H9 (cell line): Measurements from ENCODE around the gene TMEM174. TPM values are rescaled to one million over a fixed set of nuclear protein-coding genes. Genes with fewer than 3 reads are reported as not detected.

Experiments used
- DNase-seq: peaks from one replicate; pipeline ENCODE4 v3.0.0-alpha.2; 2017
- H2AFZ ChIP-seq: one replicate; pipeline ENCODE4 v1.6.1; 2013; ENCODE audit warnings: mild to moderate bottlenecking, low read length, control low read depth, moderate library complexity
- H2AK5ac ChIP-seq: 2 replicates; pipeline ENCODE4 v1.6.1; 2013; ENCODE audit warnings: low read length, control low read depth, mixed read lengths; ENCODE audit not compliant: insufficient read length
- H2BK120ac ChIP-seq: one replicate; pipeline ENCODE4 v1.6.1; 2013; ENCODE audit warnings: low read depth, mild to moderate bottlenecking, low read length, control low read depth, inconsistent platforms; ENCODE audit not compliant: poor library complexity, severe bottlenecking
- H2BK12ac ChIP-seq: 2 replicates; pipeline ENCODE4 v1.6.1; 2013; ENCODE audit warnings: low read length, control low read depth, mixed read lengths, low read depth; ENCODE audit not compliant: insufficient read length
- H2BK15ac ChIP-seq: 2 replicates; pipeline ENCODE4 v1.6.1; 2013; ENCODE audit warnings: low read depth, low read length, control low read depth
- H2BK20ac ChIP-seq: one replicate; pipeline ENCODE4 v1.6.1; 2013; ENCODE audit warnings: low read depth, mild to moderate bottlenecking, low read length, control low read depth, inconsistent platforms; ENCODE audit not compliant: poor library complexity, severe bottlenecking
- H2BK5ac ChIP-seq: 2 replicates; pipeline ENCODE4 v1.6.1; 2013; ENCODE audit warnings: low read length, control low read depth, mixed read lengths; ENCODE audit not compliant: insufficient read length
- H3K14ac ChIP-seq: 2 replicates; pipeline ENCODE4 v1.6.1; 2013; ENCODE audit warnings: low read length, control low read depth; ENCODE audit not compliant: insufficient read depth
- H3K18ac ChIP-seq: 2 replicates; pipeline ENCODE4 v1.6.1; 2013; ENCODE audit warnings: low read depth, mild to moderate bottlenecking, mixed read lengths, low read length, control low read depth; ENCODE audit not compliant: insufficient read length
- H3K23ac ChIP-seq: 2 replicates; pipeline ENCODE4 v1.6.1; 2013; ENCODE audit warnings: low read length, control low read depth, mixed read lengths, low read depth; ENCODE audit not compliant: insufficient read length
- H3K23me2 ChIP-seq: 2 replicates; pipeline ENCODE4 v1.6.1; 2013; ENCODE audit warnings: low read depth, mild to moderate bottlenecking, mixed read lengths, low read length, control low read depth; ENCODE audit not compliant: insufficient read length, poor library complexity, severe bottlenecking
- H3K27ac ChIP-seq: 2 replicates; pipeline ENCODE4 v1.5.1; 2013; ENCODE audit warnings: low read length, control low read depth, mixed read lengths, low read depth; ENCODE audit not compliant: insufficient read length
- H3K27me3 ChIP-seq: 2 replicates; pipeline ENCODE4 v1.6.1; 2013; ENCODE audit warnings: low read length, control low read depth, inconsistent platforms; ENCODE audit not compliant: insufficient read depth
- H3K4ac ChIP-seq: 2 replicates; pipeline ENCODE4 v1.6.1; 2013; ENCODE audit warnings: low read depth, mild to moderate bottlenecking, control low read depth, inconsistent platforms, low read length, moderate library complexity
- H3K4me1 ChIP-seq: 2 replicates; pipeline ENCODE4 v1.6.1; 2013; ENCODE audit warnings: low read length, control low read depth, inconsistent platforms; ENCODE audit not compliant: insufficient read depth
- H3K4me2 ChIP-seq: 2 replicates; pipeline ENCODE4 v1.6.1; 2013; ENCODE audit warnings: low read length, control low read depth, mixed read lengths; ENCODE audit not compliant: insufficient read length, insufficient read depth
- H3K56ac ChIP-seq: 2 replicates; pipeline ENCODE4 v1.6.1; 2013; ENCODE audit warnings: low read depth, mild to moderate bottlenecking, mixed read lengths, low read length, control low read depth; ENCODE audit not compliant: insufficient read length
- H3K79me1 ChIP-seq: 2 replicates; pipeline ENCODE4 v1.6.1; 2013; ENCODE audit warnings: low read depth, mild to moderate bottlenecking, moderate library complexity, low read length, control low read depth, inconsistent platforms; ENCODE audit not compliant: insufficient read depth, poor library complexity, severe bottlenecking
- H3K79me2 ChIP-seq: 2 replicates; pipeline ENCODE4 v1.6.1; 2013; ENCODE audit warnings: low read length, control low read depth, inconsistent platforms; ENCODE audit not compliant: insufficient read depth
- H3K9ac ChIP-seq: 2 replicates; pipeline ENCODE4 v1.6.1; 2013; ENCODE audit warnings: low read length, control low read depth, mixed read lengths; ENCODE audit not compliant: insufficient read length; ENCODE audit errors: extremely low read depth
- H3K9me3 ChIP-seq: one replicate; pipeline ENCODE4 v1.6.1; 2013; ENCODE audit warnings: low read depth, low read length, inconsistent platforms; ENCODE audit not compliant: control insufficient read depth
- H3T11ph ChIP-seq: one replicate; pipeline ENCODE4 v1.6.1; 2013; ENCODE audit warnings: mild to moderate bottlenecking, low read length, control low read depth, inconsistent platforms
- H4K20me1 ChIP-seq: one replicate; pipeline ENCODE4 v1.6.1; 2013; ENCODE audit not compliant: control insufficient read depth, insufficient read length, insufficient read depth
- H4K5ac ChIP-seq: 2 replicates; pipeline ENCODE4 v1.6.1; 2013; ENCODE audit warnings: low read depth, mild to moderate bottlenecking, mixed read lengths, low read length, control low read depth; ENCODE audit not compliant: insufficient read length
- H4K8ac ChIP-seq: replicated peaks from 2 replicates; pipeline ENCODE4 v1.6.1; 2013; ENCODE audit warnings: low read length, control low read depth, mixed read lengths, low read depth; ENCODE audit not compliant: insufficient read length
- H4K91ac ChIP-seq: 2 replicates; pipeline ENCODE4 v1.6.1; 2013; ENCODE audit warnings: low read depth, mild to moderate bottlenecking, moderate library complexity, mixed read lengths, low read length, control low read depth; ENCODE audit not compliant: insufficient read length
- H3K27ac Mint-ChIP-seq, 3 experiments: 2 replicates in 2 of 3; 3 replicates in 1 of 3; pipeline ENCODE4 v1.8.0; 2020 to 2021; ENCODE audit warnings: mixed read lengths in 3 of 3, mild to moderate bottlenecking in 1 of 3, moderate library complexity in 1 of 3
- H3K27me3 Mint-ChIP-seq: 2 replicates; pipeline ENCODE4 v1.8.0; 2021; ENCODE audit warnings: low read depth, mild to moderate bottlenecking, moderate library complexity, mixed read lengths
- H3K36me3 Mint-ChIP-seq, 3 experiments: 2 replicates in 2 of 3; 3 replicates in 1 of 3; pipeline ENCODE4 v1.8.0; 2020 to 2021; ENCODE audit warnings: low read depth in 3 of 3, mixed read lengths in 3 of 3; ENCODE audit not compliant: insufficient read depth in 1 of 3
- H3K4me1 Mint-ChIP-seq, 2 experiments: 2 replicates each; pipeline ENCODE4 v1.8.0; 2020; ENCODE audit warnings: mixed read lengths in 2 of 2
- H3K4me3 Mint-ChIP-seq, 2 experiments: 2 replicates in 1 of 2; 3 replicates in 1 of 2; pipeline ENCODE4 v1.8.0; 2020 to 2021; ENCODE audit warnings: mild to moderate bottlenecking in 2 of 2, mixed read lengths in 2 of 2, moderate library complexity in 1 of 2
- H3K9me3 Mint-ChIP-seq, 2 experiments: 2 replicates in 1 of 2; 3 replicates in 1 of 2; pipeline ENCODE4 v1.8.0; 2020; ENCODE audit warnings: mild to moderate bottlenecking in 2 of 2, mixed read lengths in 2 of 2, moderate library complexity in 1 of 2
- WGBS: extraction: QIAGEN DNeasy Blood & Tissue Kit; methylation state at CpG from one replicate; pipeline ENCODE4 v1.1.7; 2013; ENCODE audit warnings: missing lambda C conversion rate, low lambda C conversion rate, mixed read lengths; ENCODE audit not compliant: insufficient read length; ENCODE audit errors: extremely low coverage; 5-methylcytosine and 5-hydroxymethylcytosine counted together
- total RNA-seq: library from RNA; stranded (reverse); gene quantifications from 2 replicates; pipeline ENCODE4 v1.2.1, GENCODE V29; 2021
- TF ChIP-seq, protein P1 (sequence below): fragments of 200-600 bp; sonication (generic); conservative IDR thresholded peaks from 3 replicates; pipeline ENCODE4 v1.8.0; 2021; ENCODE audit warnings: antibody characterized with exemption, mild to moderate bottlenecking

TMEM174 gene
- total RNA-seq, 1 experiment from 2014 or later = not detected

GRCh38 chr5:73132759-73133158 lies 40.2 kb upstream of the TMEM174 start:
- Mint-ChIP-seq H3K27me3 (peaks cover 5% of the 10 kb centered on the region), H3K27ac (no peak overlapping the region), H3K36me3 (peaks cover 0 to 2% (median 0%) of the 10 kb centered on the region in 3 experiments; a peak in 1 of 7 replicates), H3K9me3 (no peaks in the 10 kb centered on the region; a peak in 1 of 5 replicates), H3K4me3 (no peak overlapping the region), H3K4me1 (peaks cover 27 to 34% of the 10 kb centered on the region in 2 experiments)
- no peak overlapping the region for H2BK20ac ChIP-seq
- no peak overlapping the region for H3K23ac ChIP-seq
- H3K56ac ChIP-seq = no peak overlapping the region
- DNase-seq = no peak
- H4K20me1 ChIP-seq = no peaks in the 10 kb centered on the region
- no peak overlapping the region for H2BK5ac ChIP-seq
- H2BK15ac ChIP-seq = no peak overlapping the region
- no peaks in the 10 kb centered on the region for H3K23me2 ChIP-seq
- H2BK12ac ChIP-seq = no peak overlapping the region
- H4K5ac ChIP-seq = no peak overlapping the region
- H3K79me1 ChIP-seq = no peaks in the 10 kb centered on the region
- no peak overlapping the region for H2BK120ac ChIP-seq
- H3T11ph ChIP-seq = no peak overlapping the region
- no peak overlapping the region for H3K14ac ChIP-seq
- H2AK5ac ChIP-seq = no peak overlapping the region
- H3K4me2 ChIP-seq = no peak overlapping the region
- no peak overlapping the region for H4K91ac ChIP-seq
- H3K27ac ChIP-seq = no peak overlapping the region
- no peak overlapping the region for H3K9ac ChIP-seq
- H3K4me1 ChIP-seq = peaks cover 5% of the 10 kb centered on the region
- H3K9me3 ChIP-seq = no peaks in the 10 kb centered on the region
- no peaks in the 10 kb centered on the region for H3K79me2 ChIP-seq
- no peak overlapping the region for H3K18ac ChIP-seq
- H4K8ac ChIP-seq = no peak overlapping the region
- TF ChIP-seq, protein P1, sequence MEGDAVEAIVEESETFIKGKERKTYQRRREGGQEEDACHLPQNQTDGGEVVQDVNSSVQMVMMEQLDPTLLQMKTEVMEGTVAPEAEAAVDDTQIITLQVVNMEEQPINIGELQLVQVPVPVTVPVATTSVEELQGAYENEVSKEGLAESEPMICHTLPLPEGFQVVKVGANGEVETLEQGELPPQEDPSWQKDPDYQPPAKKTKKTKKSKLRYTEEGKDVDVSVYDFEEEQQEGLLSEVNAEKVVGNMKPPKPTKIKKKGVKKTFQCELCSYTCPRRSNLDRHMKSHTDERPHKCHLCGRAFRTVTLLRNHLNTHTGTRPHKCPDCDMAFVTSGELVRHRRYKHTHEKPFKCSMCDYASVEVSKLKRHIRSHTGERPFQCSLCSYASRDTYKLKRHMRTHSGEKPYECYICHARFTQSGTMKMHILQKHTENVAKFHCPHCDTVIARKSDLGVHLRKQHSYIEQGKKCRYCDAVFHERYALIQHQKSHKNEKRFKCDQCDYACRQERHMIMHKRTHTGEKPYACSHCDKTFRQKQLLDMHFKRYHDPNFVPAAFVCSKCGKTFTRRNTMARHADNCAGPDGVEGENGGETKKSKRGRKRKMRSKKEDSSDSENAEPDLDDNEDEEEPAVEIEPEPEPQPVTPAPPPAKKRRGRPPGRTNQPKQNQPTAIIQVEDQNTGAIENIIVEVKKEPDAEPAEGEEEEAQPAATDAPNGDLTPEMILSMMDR = no peak
- H3K4ac ChIP-seq = no peak overlapping the region
- no peak overlapping the region for H2AFZ ChIP-seq
- no CpG with 5 or more reads among the region's 2 CpGs for whole genome bisulfite sequencing
- H3K27me3 ChIP-seq = no peaks in the 10 kb centered on the region
